ENCODE results near the gene EMD. TPM values are rescaled to one million over a fixed set of nuclear protein-coding genes. Genes with fewer than 3 reads are reported as not detected.

EMD gene
- total RNA-seq, 1 donor from 2014 or later: 42.5 TPM

DNA sequence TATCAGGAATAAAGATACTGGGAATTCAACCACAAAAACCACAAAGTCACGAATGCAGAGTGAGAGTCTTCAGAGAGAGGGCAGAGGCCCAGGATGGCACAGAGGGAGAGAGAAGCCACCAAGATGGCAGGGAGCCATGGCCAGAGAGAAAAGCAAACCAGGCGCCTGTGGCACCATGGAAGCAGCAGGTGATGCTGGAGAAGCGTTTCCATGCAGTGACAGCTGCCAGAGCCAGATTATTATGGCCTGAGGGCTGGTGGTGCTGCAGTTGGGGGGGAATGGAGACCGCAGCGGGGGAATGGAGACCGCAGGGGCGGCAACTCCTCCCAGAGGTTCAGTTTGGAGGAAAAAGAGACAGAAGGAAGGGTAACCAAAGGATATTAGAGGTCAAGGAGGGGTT lies 38.1 kb downstream of the EMD start:
- Mint-ChIP-seq H3K4me3 (ENCODE audit: low read depth) (no peak overlapping the region), H3K4me1 (ENCODE audit: low read depth) (no peaks in the 10 kb centered on the region), H3K9me3 (ENCODE audit: low read depth) (no peaks in the 10 kb centered on the region), H3K36me3 (ENCODE audit: insufficient read depth) (peaks cover 5% of the 10 kb centered on the region), H3K27me3 (no peaks in the 10 kb centered on the region), H3K27ac (no peak overlapping the region)
- TF ChIP-seq, protein P1, sequence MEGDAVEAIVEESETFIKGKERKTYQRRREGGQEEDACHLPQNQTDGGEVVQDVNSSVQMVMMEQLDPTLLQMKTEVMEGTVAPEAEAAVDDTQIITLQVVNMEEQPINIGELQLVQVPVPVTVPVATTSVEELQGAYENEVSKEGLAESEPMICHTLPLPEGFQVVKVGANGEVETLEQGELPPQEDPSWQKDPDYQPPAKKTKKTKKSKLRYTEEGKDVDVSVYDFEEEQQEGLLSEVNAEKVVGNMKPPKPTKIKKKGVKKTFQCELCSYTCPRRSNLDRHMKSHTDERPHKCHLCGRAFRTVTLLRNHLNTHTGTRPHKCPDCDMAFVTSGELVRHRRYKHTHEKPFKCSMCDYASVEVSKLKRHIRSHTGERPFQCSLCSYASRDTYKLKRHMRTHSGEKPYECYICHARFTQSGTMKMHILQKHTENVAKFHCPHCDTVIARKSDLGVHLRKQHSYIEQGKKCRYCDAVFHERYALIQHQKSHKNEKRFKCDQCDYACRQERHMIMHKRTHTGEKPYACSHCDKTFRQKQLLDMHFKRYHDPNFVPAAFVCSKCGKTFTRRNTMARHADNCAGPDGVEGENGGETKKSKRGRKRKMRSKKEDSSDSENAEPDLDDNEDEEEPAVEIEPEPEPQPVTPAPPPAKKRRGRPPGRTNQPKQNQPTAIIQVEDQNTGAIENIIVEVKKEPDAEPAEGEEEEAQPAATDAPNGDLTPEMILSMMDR (IDR thresholded peaks at IDR 0.05; ENCODE audit: unreplicated experiment): no peak
- no peak for DNase-seq (ENCODE audit: low spot score, unreplicated experiment)

DNA sequence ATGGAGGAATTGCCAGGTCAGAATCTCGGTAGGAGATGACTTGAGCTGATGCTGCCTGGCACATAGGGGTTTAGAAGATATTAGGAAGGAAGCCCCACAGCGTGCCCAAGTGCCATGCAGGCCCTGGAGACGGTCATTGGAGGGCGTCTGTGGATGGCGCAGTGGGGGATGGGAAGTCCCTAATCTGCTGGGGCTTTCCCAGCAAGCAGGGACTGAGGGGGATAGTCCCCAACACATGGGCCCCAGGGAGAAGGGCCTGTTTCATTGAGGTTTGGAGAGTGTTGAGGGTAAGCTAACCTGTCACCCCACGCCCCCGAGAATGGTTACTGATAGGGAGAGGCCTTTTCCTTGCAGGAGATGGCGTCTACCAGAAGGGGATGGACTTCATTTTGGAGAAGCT lies 40.1 kb downstream of the EMD start:
- Mint-ChIP-seq H3K9me3 (ENCODE audit: low read depth) (no peaks in the 10 kb centered on the region), H3K4me3 (ENCODE audit: low read depth) (no peak overlapping the region), H3K36me3 (ENCODE audit: insufficient read depth) (peaks cover 2% of the 10 kb centered on the region), H3K27me3 (no peaks in the 10 kb centered on the region), H3K27ac (no peak overlapping the region), H3K4me1 (ENCODE audit: low read depth) (no peaks in the 10 kb centered on the region)
- no peak for DNase-seq (ENCODE audit: low spot score, unreplicated experiment)
- TF ChIP-seq, protein P1 (IDR thresholded peaks at IDR 0.05; ENCODE audit: unreplicated experiment): no peak

DNA sequence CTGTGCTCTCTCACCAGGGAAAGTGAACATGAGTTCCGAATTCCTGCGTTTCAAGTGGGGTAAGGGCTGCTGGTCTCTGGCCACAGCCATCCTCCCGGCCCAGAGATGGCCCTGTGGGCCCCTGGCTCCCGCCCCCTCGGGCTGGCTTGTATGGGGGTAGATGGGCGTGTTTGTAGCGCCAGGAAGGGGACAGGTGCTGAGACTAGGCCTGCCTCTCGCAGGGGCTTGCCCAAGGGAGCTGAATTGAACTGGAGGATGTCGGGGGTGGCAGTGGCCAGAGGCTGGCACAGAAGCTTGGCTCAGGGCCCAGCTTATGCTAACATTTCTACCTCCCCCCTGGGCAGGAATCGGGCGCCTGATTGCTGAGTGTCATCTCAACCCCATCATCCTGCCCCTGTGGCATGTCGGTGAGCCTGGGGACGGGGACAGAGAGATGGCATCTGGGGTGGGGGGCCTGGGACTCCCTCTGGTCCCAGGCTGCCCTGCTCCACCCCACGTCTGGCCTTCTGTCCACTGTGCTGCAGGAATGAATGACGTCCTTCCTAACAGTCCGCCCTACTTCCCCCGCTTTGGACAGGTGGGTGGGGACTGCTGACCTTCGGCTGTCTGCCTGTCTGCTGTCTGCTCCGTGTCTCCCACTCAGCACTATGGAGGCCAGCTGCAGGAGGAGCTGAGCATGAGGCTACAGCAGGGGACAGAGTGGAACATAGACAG lies 40.8 kb downstream of the EMD start:
- no peak overlapping the region for H3K27ac Mint-ChIP-seq
- peaks cover 3% of the 10 kb centered on the region for H3K9me3 Mint-ChIP-seq (ENCODE audit: low read depth)
- no peaks in the 10 kb centered on the region for H3K27me3 Mint-ChIP-seq
- H3K4me3 Mint-ChIP-seq (ENCODE audit: low read depth): no peak overlapping the region
- H3K36me3 Mint-ChIP-seq (ENCODE audit: insufficient read depth): peaks cover 2% of the 10 kb centered on the region
- H3K4me1 Mint-ChIP-seq (ENCODE audit: low read depth): no peaks in the 10 kb centered on the region
- TF ChIP-seq, protein P1 (IDR thresholded peaks at IDR 0.05; ENCODE audit: unreplicated experiment): no peak
- DNase-seq (ENCODE audit: low spot score, unreplicated experiment): no peak

DNA sequence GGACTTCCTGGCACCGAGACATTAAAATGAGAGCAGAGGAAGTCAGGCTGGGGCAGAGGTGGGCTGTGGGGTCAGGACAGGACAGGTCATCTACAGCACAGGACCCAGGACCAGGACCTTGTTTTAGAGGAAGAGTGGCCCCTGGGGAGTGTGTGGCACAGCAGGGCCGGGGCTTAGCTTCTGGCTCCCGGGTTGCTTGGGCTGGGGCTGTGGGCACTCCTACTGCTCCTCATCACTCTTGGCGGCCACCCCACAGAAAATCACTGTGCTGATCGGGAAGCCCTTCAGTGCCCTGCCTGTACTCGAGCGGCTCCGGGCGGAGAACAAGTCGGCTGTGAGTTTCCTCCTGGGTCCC lies 41.3 kb downstream of the EMD start:
- no peaks in the 10 kb centered on the region for H3K36me3 Mint-ChIP-seq (ENCODE audit: insufficient read depth)
- no peak overlapping the region for H3K27ac Mint-ChIP-seq

DNA sequence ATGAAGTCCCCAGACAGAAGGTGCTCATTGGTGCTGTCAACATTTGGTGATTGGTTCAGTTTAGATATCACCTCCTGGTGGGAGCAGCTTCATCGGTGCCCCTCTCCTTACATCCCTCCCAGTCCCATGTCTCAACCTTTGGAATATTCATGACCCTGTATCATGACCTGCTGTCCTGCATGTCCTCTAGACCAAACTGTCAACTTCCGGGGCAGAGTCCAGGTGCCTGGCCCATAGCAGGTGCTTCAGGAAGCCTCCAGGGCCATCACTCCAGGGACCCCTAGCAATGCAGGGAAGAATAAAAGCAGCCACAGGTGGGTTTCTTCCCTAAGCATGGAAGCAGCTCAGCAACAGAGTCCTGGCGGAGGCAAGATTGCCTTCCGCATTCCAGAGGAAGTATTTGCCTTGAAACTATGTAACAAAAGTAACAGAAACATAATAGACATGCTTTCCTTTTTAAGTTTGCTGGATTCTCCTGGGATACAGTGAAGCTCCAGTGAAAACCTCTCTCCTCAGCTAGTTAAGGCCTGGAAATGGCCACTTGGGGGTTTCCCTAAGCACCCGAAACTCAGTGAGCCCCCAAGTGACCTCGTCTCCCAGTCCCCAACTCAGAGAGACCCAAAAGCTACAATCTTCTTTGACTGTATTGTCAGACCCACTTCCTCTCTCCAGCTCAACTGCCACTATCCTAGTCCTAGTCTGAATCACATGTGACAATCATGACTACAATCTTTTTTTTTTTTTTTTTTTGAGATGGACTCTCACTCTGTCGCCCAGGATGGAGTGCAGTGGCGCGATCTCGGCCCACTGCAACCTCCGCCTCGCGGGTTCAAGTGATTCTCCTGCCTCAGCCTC lies 48.0 kb downstream of the EMD start:
- Mint-ChIP-seq H3K4me3 (ENCODE audit: low read depth) (no peak overlapping the region), H3K27me3 (no peaks in the 10 kb centered on the region), H3K27ac (no peak overlapping the region), H3K4me1 (ENCODE audit: low read depth) (peaks cover 16% of the 10 kb centered on the region), H3K9me3 (ENCODE audit: low read depth) (peaks cover 12% of the 10 kb centered on the region), H3K36me3 (ENCODE audit: insufficient read depth) (peaks cover 6% of the 10 kb centered on the region)
- TF ChIP-seq, protein P1 (IDR thresholded peaks at IDR 0.05; ENCODE audit: unreplicated experiment): no peak
- DNase-seq (ENCODE audit: low spot score, unreplicated experiment): no peak

More for the DNA sequence above, 41.3 kb downstream of the EMD start:
- TF ChIP-seq, protein P1 (IDR thresholded peaks at IDR 0.05; ENCODE audit: unreplicated experiment): no peak
- Mint-ChIP-seq H3K4me3 (ENCODE audit: low read depth) (no peak overlapping the region), H3K4me1 (ENCODE audit: low read depth) (no peaks in the 10 kb centered on the region), H3K9me3 (ENCODE audit: low read depth) (peaks cover 3% of the 10 kb centered on the region), H3K27me3 (no peaks in the 10 kb centered on the region)
- no peak for DNase-seq (ENCODE audit: low spot score, unreplicated experiment)

Data from progenitor cell of endocrine pancreas (in vitro differentiated cells).